HK-2 (cell line): ENCODE measurements around the gene METTL13.
A peak's percentile ranks its signal among the peaks of the same experiment; 100 is the strongest.
"Not testable (repeated sequence)": the region's sequence is repeated elsewhere in the genome, so short reads cannot be mapped to it uniquely, and the experiment has no call there.

Source experiments
- DNase-seq: peaks from one replicate; pipeline ENCODE4 v3.0.0-alpha.2; 2018; ENCODE audit not compliant: unreplicated experiment

METTL13 gene

GRCh38 chr1:171769754-171770153 is 11.7 kb upstream of the METTL13 start:
- no peak for DNase-seq

GRCh38 chr1:171772312-171772711 is 9.1 kb upstream of the METTL13 start:
- DNase-seq: no peak

- DNase-seq: no peak
Measured at GRCh38 chr1:171780583-171781175, 781 bp upstream of the METTL13 start.

GRCh38 chr1:171783816-171784530 is 2.5 kb downstream of the METTL13 start:
- no peak for DNase-seq

- DNase-seq: no peak
Measured at GRCh38 chr1:171784784-171785183, 3.3 kb downstream of the METTL13 start.

- no peak for DNase-seq
Measured at GRCh38 chr1:171785766-171786165, 4.3 kb downstream of the METTL13 start.

- DNase-seq: no peak
Measured at GRCh38 chr1:171786534-171786933, 5.1 kb downstream of the METTL13 start.

- DNase-seq: no peak
Measured at GRCh38 chr1:171787686-171788480, 6.4 kb downstream of the METTL13 start.

- peak; percentile 20 for DNase-seq
Measured at GRCh38 chr1:171788696-171789095, 7.2 kb downstream of the METTL13 start.

GRCh38 chr1:171790318-171790717 is 8.9 kb downstream of the METTL13 start:
- no peak for DNase-seq

GRCh38 chr1:171792656-171793369 is 11.4 kb downstream of the METTL13 start:
- no peak for DNase-seq

- DNase-seq: no peak
Measured at GRCh38 chr1:171793636-171794035, 12.2 kb downstream of the METTL13 start.

- DNase-seq: peak; percentile 75
Measured at GRCh38 chr1:171794085-171794484, 12.6 kb downstream of the METTL13 start.

GRCh38 chr1:171796592-171796991 is 15.1 kb downstream of the METTL13 start:
- DNase-seq: no peak

GRCh38 chr1:171798311-171798710 is 16.9 kb downstream of the METTL13 start:
- no peak for DNase-seq

GRCh38 chr1:171798765-171799164 is 17.3 kb downstream of the METTL13 start:
- no peak for DNase-seq

GRCh38 chr1:171799166-171799565 is 17.7 kb downstream of the METTL13 start:
- no peak for DNase-seq

- not testable (repeated sequence) for DNase-seq
Measured at GRCh38 chr1:171799698-171800097, 18.2 kb downstream of the METTL13 start.

GRCh38 chr1:171800342-171800741 is 18.9 kb downstream of the METTL13 start:
- DNase-seq: no peak

- no peak for DNase-seq
Measured at GRCh38 chr1:171800851-171801250, 19.4 kb downstream of the METTL13 start.

- peak; percentile 33 for DNase-seq
Measured at GRCh38 chr1:171801487-171801891, 20.0 kb downstream of the METTL13 start.

- no peak for DNase-seq
Measured at GRCh38 chr1:171802207-171802606, 20.7 kb downstream of the METTL13 start.
